Endothelial cell (in vitro differentiated cells): ENCODE data around the gene ERC2. TPM values are rescaled to one million over a fixed set of nuclear protein-coding genes. Genes with fewer than 3 reads are reported as not detected.

Experiments
- DNase-seq: peaks from one replicate; pipeline ENCODE4 v3.0.0; 2021; ENCODE audit warnings: low spot score
- H3K27ac Mint-ChIP-seq: one replicate; pipeline ENCODE4 v1.8.0; 2021; ENCODE audit warnings: mixed read lengths, inconsistent platforms; ENCODE audit not compliant: unreplicated experiment
- H3K27me3 Mint-ChIP-seq: one replicate; pipeline ENCODE4 v1.8.0; 2021; ENCODE audit warnings: mild to moderate bottlenecking, moderate library complexity, mixed read lengths, inconsistent platforms; ENCODE audit not compliant: unreplicated experiment
- H3K36me3 Mint-ChIP-seq: one replicate; pipeline ENCODE4 v1.8.0; 2021; ENCODE audit warnings: mild to moderate bottlenecking, low read depth, mixed read lengths, inconsistent platforms; ENCODE audit not compliant: unreplicated experiment
- H3K4me1 Mint-ChIP-seq: one replicate; pipeline ENCODE4 v1.8.0; 2021; ENCODE audit warnings: mild to moderate bottlenecking, mixed read lengths, inconsistent platforms; ENCODE audit not compliant: unreplicated experiment
- H3K4me3 Mint-ChIP-seq: one replicate; pipeline ENCODE4 v1.8.0; 2021; ENCODE audit warnings: mild to moderate bottlenecking, mixed read lengths, inconsistent platforms; ENCODE audit not compliant: unreplicated experiment
- H3K9me3 Mint-ChIP-seq: one replicate; pipeline ENCODE4 v1.8.0; 2021; ENCODE audit warnings: mixed read lengths, inconsistent platforms; ENCODE audit not compliant: unreplicated experiment
- CTCF ChIP-seq: fragments of 200-600 bp; sonication (generic); IDR thresholded peaks from one replicate; pipeline ENCODE4 v1.5.0; 2021; ENCODE audit warnings: antibody characterized with exemption; ENCODE audit not compliant: unreplicated experiment
- total RNA-seq: library from RNA; stranded (reverse); fragmentation: NEBNext Ultra II Directional; extraction: Animal tissue kit (Norgen Biotek cat#: 25700); gene quantifications from one replicate; pipeline ENCODE4 v1.2.1, GENCODE V29; 2021; ENCODE audit not compliant: unreplicated experiment

ERC2 gene
- total RNA-seq, 1 donor from 2014 or later = 20.5 TPM

GRCh38 chr3:55559500-55560423, 908.5 kb downstream of the ERC2 start:
- Mint-ChIP-seq H3K9me3 (no peaks in the 10 kb centered on the region), H3K27ac (no peak overlapping the region), H3K4me3 (no peak overlapping the region), H3K27me3 (no peaks in the 10 kb centered on the region), H3K36me3 (no peaks in the 10 kb centered on the region), H3K4me1 (peaks cover 22% of the 10 kb centered on the region)
- no peak for TF ChIP-seq CTCF
- no peak for DNase-seq

DNA sequence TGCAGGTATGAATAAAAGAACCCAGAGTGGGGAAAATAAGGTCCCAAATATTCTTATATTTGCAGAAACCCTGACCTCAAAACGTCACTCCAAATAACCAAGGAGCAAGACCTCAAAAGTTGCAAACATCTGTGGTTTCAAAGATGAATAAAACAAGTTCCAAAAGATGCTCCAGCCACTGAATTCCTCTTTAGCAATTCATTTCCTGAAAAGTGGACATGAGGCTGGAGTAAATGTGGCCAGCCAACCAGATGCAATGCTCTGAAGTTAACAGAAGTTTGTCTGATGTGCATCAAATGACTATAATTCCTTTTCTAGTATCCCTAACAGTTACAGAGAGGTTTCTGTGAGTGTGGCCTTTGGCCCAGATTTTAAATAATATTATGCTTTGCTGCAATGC, 910.0 kb downstream of the ERC2 start:
- Mint-ChIP-seq H3K27ac (no peak overlapping the region), H3K36me3 (no peaks in the 10 kb centered on the region), H3K27me3 (no peaks in the 10 kb centered on the region), H3K4me3 (no peak overlapping the region), H3K9me3 (no peaks in the 10 kb centered on the region), H3K4me1 (peaks cover 18% of the 10 kb centered on the region)
- no peak for DNase-seq
- TF ChIP-seq CTCF = no peak

DNA sequence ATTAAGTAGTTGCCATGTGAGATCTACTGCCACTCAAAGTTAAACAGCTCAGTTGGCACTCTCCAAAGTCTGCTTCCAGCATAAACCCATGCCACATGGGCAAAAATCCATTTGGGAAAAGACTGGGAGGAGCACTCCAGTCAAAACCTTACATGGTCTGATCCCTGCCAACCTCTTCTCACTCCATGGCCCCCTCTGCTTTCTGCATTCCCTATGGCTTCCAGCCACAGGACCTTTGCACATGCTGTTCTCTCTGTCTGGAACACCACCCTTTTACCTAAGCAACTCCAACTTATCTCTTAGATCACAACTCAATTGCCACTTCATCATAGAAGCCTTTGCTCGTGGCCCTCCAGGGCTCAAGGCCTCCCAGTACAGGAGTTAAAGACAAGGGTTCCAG, 910.7 kb downstream of the ERC2 start:
- H3K4me1 Mint-ChIP-seq = peaks cover 18% of the 10 kb centered on the region
- no peaks in the 10 kb centered on the region for H3K27me3 Mint-ChIP-seq
- DNase-seq = no peak
- H3K27ac Mint-ChIP-seq = no peak overlapping the region
- no peak for TF ChIP-seq CTCF
- H3K36me3 Mint-ChIP-seq = no peaks in the 10 kb centered on the region
- H3K9me3 Mint-ChIP-seq = no peaks in the 10 kb centered on the region
- H3K4me3 Mint-ChIP-seq = no peak overlapping the region

DNA sequence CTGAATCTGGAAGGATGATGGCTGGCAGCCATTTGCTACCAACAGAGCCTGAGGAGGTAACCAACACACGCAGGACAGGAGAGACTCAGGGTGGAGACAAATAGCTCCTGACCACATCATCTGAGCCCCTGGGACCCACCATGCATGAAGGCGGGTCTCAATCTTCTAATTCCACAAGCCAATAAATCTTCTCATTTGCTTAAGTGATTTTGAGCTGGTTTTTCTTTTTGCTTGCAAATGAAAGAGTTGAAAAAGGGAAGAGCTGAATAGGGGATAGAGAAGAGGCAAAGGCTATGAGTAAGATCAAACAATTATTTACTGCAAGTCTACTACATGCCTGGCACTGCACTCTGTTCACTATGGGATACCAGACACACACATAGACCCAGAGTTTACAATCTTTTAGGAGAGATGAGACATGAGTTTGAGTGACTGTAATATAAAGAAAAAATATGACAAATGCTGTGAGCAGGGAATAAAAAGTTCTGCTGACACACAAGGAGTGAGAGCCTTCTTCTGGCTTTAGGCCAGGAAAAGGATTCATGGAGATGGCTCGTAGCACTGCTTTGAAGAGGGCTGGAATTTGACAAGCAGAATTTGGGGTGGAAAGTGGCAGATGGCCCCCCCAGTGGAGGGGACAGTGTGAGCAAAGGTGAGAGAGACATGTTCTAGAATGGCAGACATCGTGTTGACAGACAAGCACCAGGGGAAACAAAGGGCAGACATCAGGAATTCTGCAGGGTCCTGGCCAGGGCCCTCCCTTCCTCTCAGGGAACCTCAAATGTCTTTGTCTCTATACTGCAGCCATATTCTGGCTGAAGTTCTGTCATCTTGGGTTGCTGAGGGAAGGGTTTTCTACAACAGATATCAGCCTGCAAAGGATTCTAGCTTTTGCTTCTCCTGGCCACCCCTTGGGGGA, 911.4 kb downstream of the ERC2 start:
- TF ChIP-seq CTCF = no peak
- no peak for DNase-seq
- Mint-ChIP-seq H3K4me1 (peaks cover 18% of the 10 kb centered on the region), H3K9me3 (no peaks in the 10 kb centered on the region), H3K36me3 (peaks cover 3% of the 10 kb centered on the region), H3K27ac (no peak overlapping the region), H3K27me3 (peaks cover 2% of the 10 kb centered on the region), H3K4me3 (no peak overlapping the region)
